GM18951 (cell line): ENCODE results near the gene FBLN2.

ENCODE experiments used
- POLR2A ChIP-seq: IDR thresholded peaks from 4 replicates; pipeline ENCODE4 v1.6.1; 2011; ENCODE audit warnings: mild to moderate bottlenecking; ENCODE audit not compliant: insufficient read length, insufficient read depth; ENCODE audit errors: extremely low read depth
- in situ Hi-C: fragments of 300-500 bp; cut with MboI; formaldehyde crosslinking; loops from one replicate; pipeline ENCODE4 v1.12.0; 2022; ENCODE audit warnings: low sequenced_read_pairs, mixed read lengths, inconsistent platforms; ENCODE audit not compliant: unreplicated experiment

Gene FBLN2

GRCh38 chr3:13599887-13600450 is 51.0 kb downstream of the FBLN2 start:
- in situ Hi-C loops, result no loop called here
- no peak for TF ChIP-seq POLR2A

GRCh38 chr3:13600950-13601691 is 52.2 kb downstream of the FBLN2 start:
- no peak for TF ChIP-seq POLR2A
- in situ Hi-C loops, result no loop called here

- no peak for TF ChIP-seq POLR2A
- in situ Hi-C loops, result no loop called here
Observed at GRCh38 chr3:13601692-13602080, 52.8 kb downstream of the FBLN2 start.

- in situ Hi-C loops, result no loop called here
- TF ChIP-seq POLR2A, result no peak
Observed at GRCh38 chr3:13605555-13605954, 56.6 kb downstream of the FBLN2 start.

- TF ChIP-seq POLR2A, result no peak
- in situ Hi-C loops, result no loop called here
Observed at GRCh38 chr3:13607821-13608597, 59.1 kb downstream of the FBLN2 start.

- in situ Hi-C loops, result no loop called here
- no peak for TF ChIP-seq POLR2A
Observed at GRCh38 chr3:13608969-13609725, 60.2 kb downstream of the FBLN2 start.

- in situ Hi-C loops, result no loop called here
- TF ChIP-seq POLR2A, result no peak
Observed at GRCh38 chr3:13610006-13610570, 61.2 kb downstream of the FBLN2 start.

- in situ Hi-C loops, result no loop called here
- TF ChIP-seq POLR2A, result no peak
Observed at GRCh38 chr3:13611221-13611620, 62.3 kb downstream of the FBLN2 start.

- TF ChIP-seq POLR2A, result no peak
- in situ Hi-C loops, result no loop called here
Observed at GRCh38 chr3:13612829-13613228, 63.9 kb downstream of the FBLN2 start.

GRCh38 chr3:13613343-13614190 is 64.6 kb downstream of the FBLN2 start:
- in situ Hi-C loops, result no loop called here
- no peak for TF ChIP-seq POLR2A

- no peak for TF ChIP-seq POLR2A
- in situ Hi-C loops, result no loop called here
Observed at GRCh38 chr3:13614607-13615006, 65.7 kb downstream of the FBLN2 start.

GRCh38 chr3:13615019-13615528 is 66.1 kb downstream of the FBLN2 start:
- in situ Hi-C loops, result no loop called here
- no peak for TF ChIP-seq POLR2A
